Measurements from ENCODE around the gene AMBRA1.
A peak's percentile ranks its signal among the peaks of the same experiment; 100 is the strongest.

Gene AMBRA1

DNA sequence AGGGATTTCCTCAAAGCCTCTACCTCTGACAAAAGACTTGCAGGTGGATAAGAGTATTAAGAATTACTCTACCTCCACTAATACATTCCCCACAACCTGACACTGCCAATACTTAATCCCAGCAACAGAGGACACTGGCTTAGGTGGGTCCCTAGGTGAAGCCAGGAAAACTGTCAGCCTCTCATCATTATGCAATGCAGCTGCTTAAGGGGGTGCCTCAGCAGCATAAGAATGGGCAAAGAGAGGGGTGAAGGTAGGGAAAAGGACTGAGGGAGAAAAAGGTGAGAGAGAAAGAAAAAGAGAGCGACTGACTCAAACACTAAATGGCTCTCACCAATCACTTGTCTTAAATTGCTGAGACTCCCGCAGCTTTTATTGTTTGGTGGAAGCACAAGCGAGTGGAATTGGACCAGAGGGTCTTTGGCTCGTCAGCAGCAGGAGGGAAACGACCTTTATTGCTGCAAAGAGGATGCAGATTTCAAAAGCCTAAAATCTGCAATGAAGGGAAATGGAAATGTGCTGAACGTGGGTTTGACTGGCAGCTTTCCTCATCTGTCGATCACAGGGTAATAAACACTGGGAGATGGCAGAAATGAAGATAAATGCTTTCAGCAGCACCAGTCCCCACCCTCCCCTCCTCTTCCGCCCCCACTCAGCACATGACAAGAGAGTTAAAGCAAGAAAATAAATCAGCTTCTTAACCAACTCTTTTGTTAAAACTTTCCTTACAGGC is 137.4 kb downstream of the AMBRA1 start:
- H3K4me3 Mint-ChIP-seq: peak overlapping the region; percentile 7
- H3K36me3 Mint-ChIP-seq (ENCODE audit: low read depth): peaks cover 6% of the 10 kb centered on the region
- peaks cover 29% of the 10 kb centered on the region for H3K4me1 Mint-ChIP-seq
- H3K27ac Mint-ChIP-seq: no peak overlapping the region
- DNase-seq: no peak
- TF ChIP-seq, protein P1, sequence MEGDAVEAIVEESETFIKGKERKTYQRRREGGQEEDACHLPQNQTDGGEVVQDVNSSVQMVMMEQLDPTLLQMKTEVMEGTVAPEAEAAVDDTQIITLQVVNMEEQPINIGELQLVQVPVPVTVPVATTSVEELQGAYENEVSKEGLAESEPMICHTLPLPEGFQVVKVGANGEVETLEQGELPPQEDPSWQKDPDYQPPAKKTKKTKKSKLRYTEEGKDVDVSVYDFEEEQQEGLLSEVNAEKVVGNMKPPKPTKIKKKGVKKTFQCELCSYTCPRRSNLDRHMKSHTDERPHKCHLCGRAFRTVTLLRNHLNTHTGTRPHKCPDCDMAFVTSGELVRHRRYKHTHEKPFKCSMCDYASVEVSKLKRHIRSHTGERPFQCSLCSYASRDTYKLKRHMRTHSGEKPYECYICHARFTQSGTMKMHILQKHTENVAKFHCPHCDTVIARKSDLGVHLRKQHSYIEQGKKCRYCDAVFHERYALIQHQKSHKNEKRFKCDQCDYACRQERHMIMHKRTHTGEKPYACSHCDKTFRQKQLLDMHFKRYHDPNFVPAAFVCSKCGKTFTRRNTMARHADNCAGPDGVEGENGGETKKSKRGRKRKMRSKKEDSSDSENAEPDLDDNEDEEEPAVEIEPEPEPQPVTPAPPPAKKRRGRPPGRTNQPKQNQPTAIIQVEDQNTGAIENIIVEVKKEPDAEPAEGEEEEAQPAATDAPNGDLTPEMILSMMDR (IDR thresholded peaks at IDR 0.05): no peak
- peaks cover 4% of the 10 kb centered on the region for H3K27me3 Mint-ChIP-seq (ENCODE audit: low read depth, poor library complexity)
- no peaks in the 10 kb centered on the region for H3K9me3 Mint-ChIP-seq

DNA sequence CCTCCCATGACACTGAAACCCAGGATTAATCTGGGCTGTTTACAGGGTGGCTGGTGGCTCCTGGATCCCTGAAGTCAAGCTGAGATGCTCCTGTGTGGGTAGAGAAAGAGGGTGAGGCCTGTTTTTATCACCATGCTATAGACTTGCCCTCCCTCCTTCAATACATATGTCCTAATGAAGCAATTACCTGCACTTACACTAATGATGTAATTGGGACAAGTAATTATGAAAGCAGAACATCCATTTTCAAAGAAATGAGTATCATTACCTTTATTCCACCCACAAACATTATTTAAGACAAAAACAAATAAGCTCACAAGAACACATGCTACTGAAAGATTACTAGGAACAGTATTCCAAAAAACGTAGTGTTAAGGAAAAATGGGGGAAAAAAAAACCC is 138.0 kb downstream of the AMBRA1 start:
- no peaks in the 10 kb centered on the region for H3K9me3 Mint-ChIP-seq
- TF ChIP-seq, protein P1 (IDR thresholded peaks at IDR 0.05): no peak
- H3K27ac Mint-ChIP-seq: no peak overlapping the region
- peaks cover 29% of the 10 kb centered on the region for H3K4me1 Mint-ChIP-seq
- DNase-seq: no peak
- H3K4me3 Mint-ChIP-seq: no peak overlapping the region
- H3K36me3 Mint-ChIP-seq (ENCODE audit: low read depth): peaks cover 6% of the 10 kb centered on the region
- peaks cover 4% of the 10 kb centered on the region for H3K27me3 Mint-ChIP-seq (ENCODE audit: low read depth, poor library complexity)

DNA sequence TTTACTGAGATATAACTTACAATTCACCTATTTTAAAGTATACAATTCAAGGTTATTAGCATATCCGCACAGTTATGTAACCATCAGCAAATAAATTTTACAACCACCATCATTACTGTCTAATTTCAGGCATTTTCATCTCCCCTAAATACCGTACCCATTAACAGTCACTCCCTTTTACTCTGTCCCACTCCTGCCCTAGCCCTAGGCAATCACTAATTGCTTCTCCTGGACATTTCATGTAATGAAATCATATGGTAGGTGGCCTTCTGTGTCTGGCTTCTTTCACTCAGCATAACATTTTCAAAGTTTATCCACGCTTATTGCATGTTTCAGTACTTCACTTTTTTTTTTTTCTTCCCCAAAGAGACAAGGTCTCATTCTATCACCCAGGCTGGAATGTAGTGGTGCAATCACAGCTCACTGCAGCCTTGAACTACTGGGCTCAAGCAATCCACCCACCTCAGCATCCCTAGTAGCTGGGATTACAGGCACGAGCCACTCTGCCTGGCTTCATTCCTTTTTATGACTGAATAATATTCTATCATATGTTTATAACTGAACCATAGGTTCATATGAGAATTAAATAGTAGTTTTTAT is 140.8 kb downstream of the AMBRA1 start:
- peaks cover 24% of the 10 kb centered on the region for H3K4me1 Mint-ChIP-seq
- H3K36me3 Mint-ChIP-seq (ENCODE audit: low read depth): peaks cover 14% of the 10 kb centered on the region
- no peak overlapping the region for H3K27ac Mint-ChIP-seq
- H3K27me3 Mint-ChIP-seq (ENCODE audit: low read depth, poor library complexity): peaks cover 4% of the 10 kb centered on the region
- TF ChIP-seq, protein P1 (IDR thresholded peaks at IDR 0.05): no peak
- DNase-seq: no peak
- H3K9me3 Mint-ChIP-seq: no peaks in the 10 kb centered on the region
- no peak overlapping the region for H3K4me3 Mint-ChIP-seq

DNA sequence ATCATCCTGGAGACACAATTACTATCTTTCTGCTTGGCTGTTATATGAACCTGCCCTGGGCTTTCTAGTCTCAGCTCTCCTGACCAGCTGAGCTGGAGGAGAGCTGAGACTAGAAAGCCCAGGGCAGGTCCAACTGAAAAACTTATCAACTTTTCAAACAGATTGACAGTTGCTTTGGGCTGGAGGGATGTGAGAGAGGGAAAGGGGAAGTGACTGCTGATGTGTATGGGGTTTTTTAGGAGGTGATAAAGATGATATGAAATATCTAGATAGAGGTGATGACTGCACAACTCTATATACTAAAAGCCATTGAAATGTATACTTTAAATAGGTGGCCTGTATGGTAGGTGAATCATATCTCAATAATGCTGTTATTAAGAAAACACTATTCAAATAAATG is 142.1 kb downstream of the AMBRA1 start:
- Mint-ChIP-seq H3K27me3 (ENCODE audit: low read depth, poor library complexity) (peaks cover 4% of the 10 kb centered on the region), H3K4me3 (no peak overlapping the region), H3K4me1 (peaks cover 14% of the 10 kb centered on the region), H3K9me3 (no peaks in the 10 kb centered on the region), H3K27ac (peak overlapping the region; percentile 40), H3K36me3 (ENCODE audit: low read depth) (peaks cover 14% of the 10 kb centered on the region)
- DNase-seq: no peak
- TF ChIP-seq, protein P1 (IDR thresholded peaks at IDR 0.05): no peak

DNA sequence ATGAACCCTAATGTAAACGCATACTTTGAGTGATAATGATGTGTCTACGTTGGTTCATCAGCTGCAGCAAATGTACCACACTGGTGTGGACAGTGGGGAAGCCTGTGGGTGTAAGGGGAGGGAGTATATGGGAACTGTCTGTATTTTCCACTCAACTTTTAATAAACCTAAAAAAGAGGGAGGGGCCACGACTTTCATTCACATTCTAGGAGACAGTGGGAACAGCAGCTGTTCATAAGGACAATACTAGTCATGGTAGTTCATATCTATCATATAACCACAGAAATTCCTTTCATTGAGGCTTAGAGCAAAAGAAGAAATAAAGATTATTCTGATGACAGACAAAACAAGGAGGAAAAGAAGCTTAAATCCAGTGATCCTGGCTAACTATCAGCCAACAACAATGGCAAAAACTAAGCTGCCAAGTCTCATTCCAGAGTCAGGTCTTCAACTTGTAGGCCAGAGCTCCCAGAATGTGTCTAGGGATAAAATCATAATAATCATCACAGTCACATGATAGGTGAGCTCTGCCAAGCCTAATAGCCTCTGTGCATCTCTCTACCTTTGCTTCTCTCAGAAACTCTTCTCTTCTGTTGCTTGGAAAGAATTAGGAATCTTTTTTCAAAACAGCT is 142.9 kb downstream of the AMBRA1 start:
- H3K27ac Mint-ChIP-seq: no peak overlapping the region
- no peaks in the 10 kb centered on the region for H3K9me3 Mint-ChIP-seq
- DNase-seq: no peak
- TF ChIP-seq, protein P1 (IDR thresholded peaks at IDR 0.05): no peak
- H3K4me1 Mint-ChIP-seq: peaks cover 14% of the 10 kb centered on the region
- H3K27me3 Mint-ChIP-seq (ENCODE audit: low read depth, poor library complexity): peaks cover 4% of the 10 kb centered on the region
- peaks cover 14% of the 10 kb centered on the region for H3K36me3 Mint-ChIP-seq (ENCODE audit: low read depth)
- no peak overlapping the region for H3K4me3 Mint-ChIP-seq

Measured in nephron progenitor cell (in vitro differentiated cells).